ENCODE data around the gene PLXNB1. TPM values are rescaled to one million over a fixed set of nuclear protein-coding genes. Genes with fewer than 3 reads are reported as not detected.

Gene PLXNB1
- total and polyA plus RNA-seq, 2 of the 13 experiments (the other 11 are each of a cell fraction or from before 2014, with no cell fraction given) = 86.0 to 143 TPM

GRCh38 chr3:48428572-48429316 is 1.1 kb downstream of the PLXNB1 start (continued):
- TF ChIP-seq ZBTB7B (CRISPR knock-in tag; IDR thresholded peaks at IDR 0.05) (peak; percentile 43; the same call in 1 of the 2 replicates), ZNF724P (CRISPR knock-in tag; IDR thresholded peaks at IDR 0.05; ENCODE audit: borderline replicate concordance) (no peak), MED1 (CRISPR knock-in tag; IDR thresholded peaks at IDR 0.05) (peak; percentile 80), ZNF615 (CRISPR knock-in tag; IDR thresholded peaks at IDR 0.05; ENCODE audit: borderline replicate concordance) (no peak), THAP11 (CRISPR knock-in tag; IDR thresholded peaks at IDR 0.05) (0 out of 2 replicates have a peak, but pooled peaks have one; percentile 18), NFKB2 (CRISPR knock-in tag; IDR thresholded peaks at IDR 0.05; ENCODE audit: borderline replicate concordance) (no peak), SIX4 (CRISPR knock-in tag; IDR thresholded peaks at IDR 0.05) (peak; percentile 46; the same call in 1 of the 2 replicates), ZC3H4 (CRISPR knock-in tag; IDR thresholded peaks at IDR 0.05; ENCODE audit: borderline replicate concordance) (no peak), HMGA1 (CRISPR knock-in tag; conservative IDR thresholded peaks at IDR 0.05) (no peak), RFXAP (CRISPR knock-in tag; IDR thresholded peaks at IDR 0.05; ENCODE audit: borderline replicate concordance) (0 out of 2 replicates have a peak, but pooled peaks have one; percentile 4), ZNF558 (CRISPR knock-in tag; IDR thresholded peaks at IDR 0.05; ENCODE audit: borderline replicate concordance) (0 out of 2 replicates have a peak, but pooled peaks have one; percentile 11), TAF15 (IDR thresholded peaks at IDR 0.05; ENCODE audit: low read depth, low read length, poor library complexity, severe bottlenecking) (no peak), NRL (CRISPR knock-in tag; IDR thresholded peaks at IDR 0.05; ENCODE audit: borderline replicate concordance) (no peak), ESRRA (CRISPR knock-in tag; IDR thresholded peaks at IDR 0.05; ENCODE audit: low read depth) (peak; percentile 54; the same call in 1 of the 2 replicates), ZFP91 (CRISPR knock-in tag; IDR thresholded peaks at IDR 0.05; ENCODE audit: borderline replicate concordance) (0 out of 2 replicates have a peak, but pooled peaks have one; percentile 38), PRMT3 (CRISPR knock-in tag; IDR thresholded peaks at IDR 0.05; ENCODE audit: borderline replicate concordance, low read depth) (no peak), TIGD3 (CRISPR knock-in tag; IDR thresholded peaks at IDR 0.05; ENCODE audit: borderline replicate concordance) (no peak), RBM22 (optimal IDR thresholded peaks at IDR 0.05; ENCODE audit: low read length) (peak; percentile 23), ZNF570 (CRISPR knock-in tag; IDR thresholded peaks at IDR 0.05; ENCODE audit: borderline replicate concordance) (no peak), FOXA3 (CRISPR knock-in tag; IDR thresholded peaks at IDR 0.05) (peak; percentile 34), HDAC2 (CRISPR knock-in tag; IDR thresholded peaks at IDR 0.05) (peak; percentile 36)
- TF ChIP-seq, protein P1, sequence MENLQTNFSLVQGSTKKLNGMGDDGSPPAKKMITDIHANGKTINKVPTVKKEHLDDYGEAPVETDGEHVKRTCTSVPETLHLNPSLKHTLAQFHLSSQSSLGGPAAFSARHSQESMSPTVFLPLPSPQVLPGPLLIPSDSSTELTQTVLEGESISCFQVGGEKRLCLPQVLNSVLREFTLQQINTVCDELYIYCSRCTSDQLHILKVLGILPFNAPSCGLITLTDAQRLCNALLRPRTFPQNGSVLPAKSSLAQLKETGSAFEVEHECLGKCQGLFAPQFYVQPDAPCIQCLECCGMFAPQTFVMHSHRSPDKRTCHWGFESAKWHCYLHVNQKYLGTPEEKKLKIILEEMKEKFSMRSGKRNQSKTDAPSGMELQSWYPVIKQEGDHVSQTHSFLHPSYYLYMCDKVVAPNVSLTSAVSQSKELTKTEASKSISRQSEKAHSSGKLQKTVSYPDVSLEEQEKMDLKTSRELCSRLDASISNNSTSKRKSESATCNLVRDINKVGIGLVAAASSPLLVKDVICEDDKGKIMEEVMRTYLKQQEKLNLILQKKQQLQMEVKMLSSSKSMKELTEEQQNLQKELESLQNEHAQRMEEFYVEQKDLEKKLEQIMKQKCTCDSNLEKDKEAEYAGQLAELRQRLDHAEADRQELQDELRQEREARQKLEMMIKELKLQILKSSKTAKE (CRISPR knock-in tag; IDR thresholded peaks at IDR 0.05; ENCODE audit: borderline replicate concordance) = peak; percentile 78

All from HepG2 (cell line).